NCI-H748 (cell line): ENCODE results near the gene RUNDC1.
"Not testable (repeated sequence)": the region's sequence is repeated elsewhere in the genome, so short reads cannot be mapped to it uniquely, and the experiment has no call there.

ENCODE experiments used
- DNase-seq: peaks from one replicate; lab custom pipeline; 2025; ENCODE audit not compliant: unreplicated experiment; lab: John Stamatoyannopoulos, UW

Gene RUNDC1

DNA sequence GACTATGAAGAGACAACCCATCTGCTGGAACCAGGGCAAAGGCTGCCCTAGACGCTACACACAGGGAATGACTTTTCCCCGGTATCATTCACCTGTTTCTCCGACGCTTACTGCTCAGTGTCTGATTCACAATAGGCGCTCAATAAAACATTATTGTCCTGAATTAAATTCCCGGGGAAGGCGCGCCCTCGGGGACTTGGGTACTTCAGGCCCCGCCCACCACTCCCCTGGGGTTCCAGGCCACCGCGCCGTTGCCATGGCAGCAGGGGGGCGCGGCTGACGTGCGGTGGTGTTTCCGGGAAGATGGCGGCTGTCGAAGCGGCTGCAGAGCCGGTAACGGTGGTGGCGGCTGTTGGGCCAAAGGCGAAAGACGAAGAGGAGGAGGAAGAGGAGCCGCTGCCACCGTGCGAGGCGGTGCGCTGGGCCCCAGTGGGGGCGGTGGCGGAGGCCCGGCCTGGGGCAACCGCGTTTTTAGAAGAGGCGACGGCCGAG is at the start of gene RUNDC1:
Gene RUNDC1 (plus strand): TSS at position 292 of the 492 bp plus-strand sequence. CDS start 12 bp downstream, at position 304.
- peak; percentile 94 for DNase-seq

DNA sequence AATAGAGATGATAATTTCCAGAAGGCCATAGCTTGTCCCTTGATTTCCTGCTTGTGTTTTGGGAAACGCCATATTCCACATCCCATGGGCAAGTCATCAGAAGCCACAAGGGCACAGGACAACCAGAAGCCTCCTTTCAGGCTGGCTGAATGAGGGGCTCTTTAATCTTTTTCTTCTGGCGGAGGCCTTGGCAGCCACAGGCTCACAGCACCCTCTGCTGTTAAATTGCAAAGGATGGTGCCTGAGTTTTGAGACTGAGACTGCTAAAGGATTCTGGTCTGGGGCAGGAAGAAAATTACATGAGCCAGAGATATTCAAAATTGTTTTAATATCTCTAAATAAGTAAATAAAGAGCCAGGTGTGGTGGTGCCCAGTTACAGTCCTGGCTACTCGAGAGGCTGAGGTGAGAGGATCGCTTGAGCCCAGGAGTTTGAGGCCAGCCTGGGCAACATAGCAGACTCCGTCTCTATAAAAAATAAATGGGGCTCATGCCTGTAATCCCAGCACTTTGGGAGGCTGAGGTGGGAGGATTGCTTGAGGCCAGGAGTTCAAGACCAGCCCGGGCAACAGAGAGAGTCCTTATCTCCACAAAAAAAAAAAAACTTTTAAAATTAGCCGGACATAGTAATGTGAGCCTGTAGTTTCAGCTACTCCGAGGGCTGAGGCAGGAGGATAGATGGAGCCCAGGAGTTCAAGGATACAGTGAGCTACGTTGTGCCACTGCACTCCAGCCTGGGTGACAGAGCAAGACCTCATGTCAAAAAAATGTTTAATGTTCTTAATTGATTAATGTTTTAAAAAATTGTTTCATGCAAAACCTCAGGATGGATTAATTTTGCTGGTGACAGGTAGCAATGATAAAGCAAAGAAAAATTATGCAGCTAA is 42.4 kb upstream of the RUNDC1 start:
- DNase-seq, result peak; percentile 73

DNA sequence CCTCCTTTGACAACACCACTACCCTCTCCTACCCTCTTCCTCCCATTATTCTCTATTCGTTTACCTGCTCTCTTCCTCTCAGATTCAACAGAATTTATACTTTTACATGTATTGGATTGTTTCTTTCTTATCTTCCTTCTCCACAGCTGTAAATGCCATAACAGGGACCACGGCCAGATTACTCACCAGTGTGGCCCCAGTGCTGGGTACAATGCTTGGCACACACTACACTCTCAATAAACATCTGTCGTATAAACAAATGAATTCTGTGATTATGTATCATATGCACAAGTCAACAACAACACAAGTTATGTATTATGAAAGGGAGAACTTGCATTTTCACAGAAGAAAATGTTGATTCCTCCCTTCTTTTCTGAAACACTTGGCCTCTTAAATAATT is 36.2 kb upstream of the RUNDC1 start:
- no peak for DNase-seq

DNA sequence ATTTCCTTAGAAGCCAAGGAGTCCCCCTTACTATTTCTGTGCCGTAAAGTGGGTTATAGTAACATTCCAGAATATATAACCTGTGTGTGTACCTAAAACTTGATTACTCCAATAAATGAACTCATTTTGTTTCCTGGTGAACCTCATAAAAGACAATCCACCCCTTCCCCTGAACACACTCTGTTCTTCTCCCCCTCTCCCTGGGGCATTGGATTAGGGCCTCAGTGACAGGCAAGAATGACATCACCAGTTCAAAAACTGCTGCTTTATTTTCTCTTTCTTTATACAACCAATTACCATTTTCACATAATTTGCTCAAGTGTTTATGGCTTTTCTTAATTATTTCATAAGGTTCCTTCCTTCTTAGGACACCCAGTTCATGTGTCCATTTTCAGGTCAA is 33.6 kb upstream of the RUNDC1 start:
- no peak for DNase-seq

DNA sequence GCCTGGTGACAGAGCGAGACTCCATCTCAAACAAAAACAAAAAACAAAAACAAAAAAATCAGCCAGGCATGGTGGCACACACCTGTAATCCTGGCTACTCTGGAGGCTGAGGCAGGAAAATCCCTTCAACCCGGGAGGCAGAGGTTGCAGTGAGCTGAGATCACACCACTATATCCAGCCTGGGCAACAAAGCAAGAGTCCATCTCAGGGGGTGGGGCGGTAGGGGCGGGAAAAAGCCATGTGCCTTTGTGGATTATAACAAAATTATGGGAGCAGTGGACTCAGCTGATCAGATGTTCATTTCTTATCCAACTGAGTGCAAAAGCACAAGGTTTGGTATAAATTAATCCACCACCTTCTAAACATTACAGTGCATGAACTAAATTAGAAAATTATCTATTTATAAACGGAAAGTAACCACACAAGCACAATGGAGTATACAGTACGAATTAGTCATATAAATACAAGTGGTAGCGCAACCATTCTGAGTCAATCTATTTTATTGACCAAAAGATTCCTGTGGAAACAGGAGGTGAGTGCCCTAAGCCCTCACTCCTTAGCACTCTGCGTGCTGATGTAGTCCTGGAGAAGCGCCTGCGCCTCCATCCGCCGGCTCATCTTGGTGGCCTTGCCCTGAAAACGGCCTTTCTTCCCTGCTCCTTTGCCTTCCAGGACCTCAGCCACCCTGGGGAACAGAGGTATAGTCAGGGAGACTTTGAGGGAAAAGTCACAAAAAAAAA is 30.2 kb upstream of the RUNDC1 start:
- DNase-seq, result no peak

DNA sequence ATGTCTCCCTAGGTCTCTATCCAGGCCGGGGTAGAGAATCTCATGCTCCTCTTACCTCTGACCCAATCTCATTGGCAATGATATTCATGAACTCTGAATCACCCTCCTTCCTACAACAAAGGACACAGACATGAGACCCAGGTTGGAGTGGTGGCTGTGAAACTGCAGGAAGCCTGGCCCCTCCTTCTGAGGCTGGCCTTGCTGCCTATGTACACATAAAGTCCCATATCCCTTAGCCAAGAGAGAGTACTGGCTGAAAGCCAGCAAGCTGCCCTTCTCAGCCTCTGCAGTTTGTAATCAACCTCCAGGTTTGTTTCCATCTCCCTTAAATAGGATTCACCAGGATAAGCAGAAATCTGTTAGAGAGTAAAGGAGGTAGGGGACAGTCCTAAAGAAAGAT is 26.7 kb upstream of the RUNDC1 start:
- no peak for DNase-seq

DNA sequence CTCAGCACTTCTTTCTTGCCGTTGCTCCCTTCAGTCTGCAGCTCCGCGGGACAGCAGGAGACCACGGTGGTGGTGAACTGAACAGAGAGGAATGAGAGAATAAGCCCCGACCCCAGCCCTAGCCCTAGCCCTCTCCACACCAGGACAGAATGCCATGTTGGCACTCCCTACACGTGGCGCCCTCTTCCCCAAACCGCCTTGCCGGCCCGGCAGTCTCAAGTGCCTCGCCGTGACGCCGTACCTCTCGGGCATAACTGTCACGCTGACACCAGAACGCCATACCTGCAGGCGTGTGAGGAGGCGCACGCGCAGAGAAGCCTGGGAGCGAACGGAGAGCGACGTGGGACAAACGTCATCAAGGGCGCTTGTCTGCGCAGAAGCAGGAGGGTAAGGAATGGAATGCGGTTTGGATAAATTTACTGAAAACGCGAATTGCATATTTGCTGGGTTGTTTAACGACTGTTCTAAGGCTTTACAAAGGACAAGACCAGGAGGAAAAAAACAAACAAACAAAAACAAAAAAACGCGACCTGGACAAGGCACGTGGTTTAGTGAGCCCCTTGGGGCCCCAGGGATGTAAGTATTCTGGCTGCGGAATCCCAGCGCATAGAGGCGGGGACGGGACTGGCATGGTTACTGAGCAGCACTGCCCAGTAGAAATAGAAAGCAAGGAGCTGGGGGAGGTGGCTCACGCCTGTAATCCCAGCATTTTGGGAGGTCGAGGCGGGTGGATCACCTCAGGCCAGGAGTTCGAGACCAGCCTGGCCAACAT is 16.0 kb upstream of the RUNDC1 start, which contains the start of gene AARSD1:
Gene AARSD1 (minus strand): TSS at position 294 of the 772 bp plus-strand sequence. CDS start 14 bp downstream, at position 280.
- peak; percentile 91 for DNase-seq

DNA sequence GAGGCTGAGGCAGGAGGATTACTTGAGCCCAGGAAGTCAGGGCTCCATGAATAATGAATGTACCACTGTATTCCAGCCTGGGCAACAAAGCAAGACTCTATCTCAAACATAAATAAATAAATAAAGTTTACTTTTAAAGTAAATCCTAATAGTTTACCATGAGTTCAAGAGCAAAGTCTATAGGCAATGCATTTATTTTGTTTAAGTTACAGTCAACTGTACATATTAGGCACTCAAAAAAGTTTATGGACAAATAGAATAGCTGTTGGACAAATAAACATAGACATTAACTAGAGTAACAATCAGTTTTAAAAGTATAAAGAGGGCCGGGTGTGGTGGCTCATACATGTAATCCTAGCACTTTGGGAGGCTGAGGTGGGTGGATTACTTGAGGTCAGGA is 12.4 kb upstream of the RUNDC1 start:
- no peak for DNase-seq

DNA sequence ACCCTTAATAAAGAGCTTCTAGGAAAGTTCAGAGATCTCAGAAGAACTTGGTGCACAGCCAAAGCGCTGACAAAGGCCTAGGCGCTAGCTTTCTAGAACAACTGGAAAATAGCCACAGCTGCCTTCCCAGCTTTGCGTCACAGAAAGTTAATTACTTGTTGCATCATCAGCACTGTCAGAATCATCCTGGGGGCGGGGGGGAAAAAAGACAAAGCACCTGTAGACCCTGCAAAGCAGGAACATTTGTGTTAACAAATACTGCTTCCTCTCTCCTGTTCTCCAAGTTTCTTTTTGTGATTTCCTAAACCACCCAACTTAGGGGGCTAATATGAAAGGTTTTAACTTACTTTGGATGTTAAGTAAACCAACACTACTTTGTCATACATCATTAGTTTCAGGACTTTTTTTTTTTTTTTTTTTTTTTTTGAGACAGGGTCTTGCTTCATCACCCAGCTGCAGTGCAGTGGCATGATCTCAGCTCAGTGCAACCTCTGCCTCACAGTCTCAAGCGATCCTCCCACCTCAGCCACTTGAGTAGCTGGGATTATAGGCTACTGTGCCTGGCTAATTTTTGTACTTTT is 11.3 kb upstream of the RUNDC1 start:
- no peak for DNase-seq

DNA sequence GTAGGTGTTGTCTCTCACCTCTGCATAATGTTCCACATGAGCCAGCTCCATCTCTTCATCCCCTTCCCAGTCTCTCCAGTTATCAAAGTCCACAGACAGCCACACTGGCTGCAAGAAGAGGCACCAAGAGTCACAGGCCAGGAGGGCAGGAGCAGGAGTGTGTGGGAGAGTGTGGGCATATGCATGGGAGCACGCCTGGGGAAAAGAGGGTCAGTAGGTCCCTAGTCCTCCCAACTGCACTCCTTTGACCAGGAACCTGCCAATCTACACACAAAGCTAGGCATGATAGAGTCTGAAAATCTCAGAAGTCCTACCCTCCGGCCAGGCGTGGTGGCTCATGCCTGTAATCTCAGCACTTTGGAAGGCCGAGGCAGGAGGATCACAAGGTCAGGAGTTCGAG is 8.8 kb upstream of the RUNDC1 start:
- DNase-seq, result no peak

DNA sequence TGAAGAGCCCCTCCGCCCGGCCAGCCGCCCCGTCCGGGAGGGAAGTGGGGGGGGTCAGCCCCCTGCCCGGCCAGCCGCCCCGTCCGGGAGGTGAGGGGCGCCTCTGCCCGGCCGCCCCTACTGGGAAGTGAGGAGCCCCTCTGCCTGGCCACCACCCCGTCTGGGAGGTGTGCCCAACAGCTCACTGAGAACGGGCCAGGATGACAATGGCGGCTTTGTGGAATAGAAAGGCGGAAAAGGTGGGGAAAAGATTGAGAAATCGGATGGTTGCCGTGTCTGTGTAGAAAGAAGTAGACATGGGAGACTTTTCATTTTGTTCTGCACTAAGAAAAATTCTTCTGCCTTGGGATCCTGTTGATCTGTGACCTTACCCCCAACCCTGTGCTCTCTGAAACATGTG is 7.0 kb upstream of the RUNDC1 start:
- not testable (repeated sequence) for DNase-seq

DNA sequence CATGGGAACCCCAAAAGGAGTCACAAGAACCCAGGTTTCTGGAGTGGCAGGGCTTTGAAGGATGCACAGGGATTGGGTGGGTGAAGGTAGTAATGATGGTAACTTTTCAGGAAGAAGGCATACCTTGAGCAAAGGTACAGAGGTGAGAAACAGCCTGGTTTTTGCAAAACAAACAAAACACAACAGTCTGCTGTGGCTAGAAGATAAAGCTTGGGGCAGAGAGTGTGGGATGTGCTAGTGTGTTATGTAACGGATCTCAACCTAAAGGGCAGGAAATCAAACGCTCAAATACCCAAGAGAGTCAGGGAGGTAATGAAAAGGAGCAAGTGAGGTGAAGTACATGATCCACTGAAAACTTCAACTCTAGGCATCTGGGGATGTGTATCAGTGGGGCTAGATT is 5.1 kb upstream of the RUNDC1 start:
- DNase-seq, result no peak

DNA sequence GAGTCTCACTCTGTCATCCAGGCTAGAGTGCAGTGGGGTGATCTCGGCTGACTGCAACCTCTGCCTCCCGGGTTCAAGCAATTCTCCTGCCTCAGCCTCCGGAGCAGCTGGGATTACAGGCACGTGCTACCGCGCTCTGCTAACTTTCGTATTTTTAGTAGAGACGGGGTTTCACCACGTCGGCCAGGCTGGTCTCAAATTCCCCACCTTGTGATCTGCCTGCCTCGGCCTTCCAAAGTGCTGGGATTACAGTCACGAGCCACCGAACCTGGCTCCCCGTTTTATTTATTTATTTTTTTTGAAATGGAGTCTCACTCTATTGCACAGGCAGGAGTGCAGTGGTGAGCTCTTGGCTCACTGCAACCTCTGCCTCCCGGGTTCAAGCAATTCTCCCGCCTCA is 4.7 kb upstream of the RUNDC1 start:
- DNase-seq, result not testable (repeated sequence)

DNA sequence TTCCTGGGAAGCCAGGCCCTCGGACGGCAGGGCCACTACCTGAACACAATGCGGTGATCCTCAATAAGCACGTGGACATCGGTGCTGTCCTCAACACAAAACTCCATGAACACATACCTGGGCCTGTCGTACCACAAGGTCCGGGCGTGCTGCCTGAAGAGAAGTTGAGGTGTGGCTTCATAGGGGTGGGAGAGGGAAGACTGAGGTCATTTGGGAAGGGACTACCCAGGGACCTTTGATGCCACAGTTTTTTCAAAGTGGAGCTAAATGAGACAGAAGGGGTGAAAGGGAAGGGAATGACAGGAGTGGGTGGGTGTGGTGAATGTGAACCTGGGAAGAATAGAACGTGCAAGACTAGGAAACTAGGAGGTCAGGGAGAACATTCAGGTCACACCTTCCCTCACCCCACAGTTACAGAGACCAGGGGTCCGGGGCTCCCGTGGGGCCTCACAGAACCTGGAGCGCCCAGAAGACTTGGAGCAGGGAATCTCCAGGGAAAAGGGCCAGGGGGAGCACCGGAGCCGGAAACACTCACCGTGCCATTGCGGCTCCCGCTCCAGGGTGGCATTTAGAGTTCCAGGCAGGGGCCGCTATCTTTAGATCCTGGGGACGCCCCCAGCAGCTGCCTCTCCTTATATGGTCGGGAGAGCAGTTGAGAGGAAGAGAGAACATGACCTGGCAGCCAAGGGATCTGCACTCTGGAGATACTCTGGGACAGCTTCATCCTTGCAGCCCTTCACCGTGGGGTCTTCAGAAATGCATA is 673 bp upstream of the RUNDC1 start, which contains the start of gene PTGES3L:
Gene PTGES3L (minus strand): TSS at position 570 of the 763 bp plus-strand sequence. CDS start 27 bp downstream, at position 543.
- DNase-seq, result peak; percentile 79

DNA sequence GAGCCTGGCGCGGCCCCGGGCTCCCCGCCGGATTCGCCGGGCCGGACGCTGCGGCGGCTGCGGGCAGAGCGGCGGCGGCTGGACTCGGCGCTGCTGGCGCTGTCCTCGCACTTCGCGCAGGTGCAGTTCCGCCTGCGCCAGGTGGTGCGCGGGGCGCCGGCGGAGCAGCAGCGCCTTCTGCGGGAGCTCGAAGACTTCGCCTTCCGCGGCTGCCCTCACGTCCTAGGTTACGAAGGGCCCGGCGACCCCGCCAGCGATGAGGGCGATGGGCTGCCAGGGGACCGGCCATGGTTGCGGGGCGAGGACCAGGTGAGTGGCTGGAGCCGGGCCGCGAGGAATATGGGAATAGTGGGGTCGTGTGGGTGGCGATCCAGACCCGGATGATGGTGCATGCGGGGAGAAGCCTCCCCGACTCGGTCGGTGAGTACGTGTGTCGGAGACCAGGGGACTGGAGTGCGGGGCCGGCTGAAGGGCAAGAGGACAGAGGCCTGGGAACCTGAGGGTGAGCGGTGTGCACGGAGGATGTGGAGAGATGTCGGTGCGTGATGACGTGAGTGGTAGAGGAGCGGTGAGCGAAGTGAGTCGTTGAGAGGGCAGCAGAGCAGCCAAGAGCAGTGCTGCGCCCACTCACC is 517 bp downstream of the RUNDC1 start:
- DNase-seq, result peak; percentile 74

DNA sequence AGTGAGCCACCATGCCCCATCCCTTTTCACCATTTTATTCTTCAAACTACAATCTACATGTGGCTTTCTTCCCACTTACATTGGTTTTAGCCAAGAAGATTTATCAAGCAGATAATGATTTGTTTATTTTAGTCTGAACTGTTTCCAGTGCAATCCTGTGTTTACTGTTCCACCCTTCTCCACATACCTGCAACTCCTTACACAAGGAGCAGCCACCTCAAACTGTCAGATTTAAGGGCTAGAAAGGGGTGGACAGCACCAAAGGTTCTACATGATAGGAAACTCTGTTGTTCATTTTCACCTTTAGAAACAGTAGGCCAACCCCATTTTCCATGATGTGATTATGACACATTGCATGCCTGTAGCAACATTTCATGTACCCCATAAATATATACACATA is 1.9 kb downstream of the RUNDC1 start:
- no peak for DNase-seq

DNA sequence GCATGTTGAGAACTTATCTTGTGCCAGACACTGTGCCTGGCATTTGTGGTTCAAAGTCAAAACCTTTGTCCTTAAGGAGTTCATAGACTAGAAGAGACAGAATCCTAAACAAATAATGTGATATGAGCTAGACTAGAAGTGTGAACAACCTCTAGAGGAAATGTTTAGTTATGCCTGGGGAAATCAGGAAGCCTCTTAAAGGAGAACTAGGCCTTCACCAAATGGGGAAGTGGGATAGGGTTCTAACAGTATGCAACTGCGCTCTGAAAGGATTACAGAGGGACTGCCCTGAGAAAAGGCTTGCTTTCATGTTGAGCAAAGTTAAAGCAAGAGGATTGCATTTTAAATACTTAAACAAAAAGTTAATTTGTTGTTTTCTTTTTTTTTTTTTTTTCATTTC is 4.9 kb downstream of the RUNDC1 start:
- DNase-seq, result no peak

DNA sequence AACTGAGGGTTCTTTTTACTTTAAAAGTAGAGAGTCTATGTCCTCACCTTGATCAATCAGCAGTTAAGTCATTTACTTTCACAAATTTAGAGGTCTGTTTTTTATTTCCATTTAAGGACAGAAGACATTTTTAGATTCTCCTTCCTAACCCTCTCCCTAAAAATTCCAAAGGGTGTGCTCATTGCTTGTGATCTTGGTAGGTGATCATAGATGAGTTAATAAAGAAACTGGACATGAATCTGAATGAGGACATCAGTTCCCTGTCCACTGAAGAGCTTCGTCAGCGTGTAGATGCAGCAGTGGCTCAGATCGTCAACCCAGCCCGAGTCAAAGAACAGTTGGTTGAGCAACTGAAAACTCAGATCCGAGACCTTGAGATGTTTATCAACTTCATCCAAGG is 8.8 kb downstream of the RUNDC1 start:
- no peak for DNase-seq
